ENCODE measurements around the gene PGD.

DNA sequence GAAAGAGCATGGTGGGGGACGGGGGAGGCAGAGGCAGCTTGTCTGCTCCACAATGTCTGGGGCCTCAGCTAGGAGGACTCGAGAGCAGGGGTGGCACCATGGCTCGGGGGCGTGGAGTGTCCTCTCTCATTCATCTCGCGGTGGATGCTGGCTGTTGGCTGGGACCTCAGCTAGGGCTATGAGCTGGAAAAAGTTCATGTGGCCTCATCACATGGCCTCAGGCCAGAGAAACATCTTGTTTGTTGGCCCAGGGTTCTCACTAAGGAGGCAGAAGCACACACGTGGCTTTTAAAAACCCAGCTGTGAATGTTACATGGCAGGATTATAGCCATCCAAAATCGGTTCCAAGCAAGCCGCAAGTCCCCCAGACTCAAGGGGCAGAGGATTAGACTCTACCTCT lies 25.2 kb downstream of the PGD start:
- TF ChIP-seq POLR2AphosphoS5 (IDR thresholded peaks at IDR 0.05): no peak
- TF ChIP-seq, protein P1, sequence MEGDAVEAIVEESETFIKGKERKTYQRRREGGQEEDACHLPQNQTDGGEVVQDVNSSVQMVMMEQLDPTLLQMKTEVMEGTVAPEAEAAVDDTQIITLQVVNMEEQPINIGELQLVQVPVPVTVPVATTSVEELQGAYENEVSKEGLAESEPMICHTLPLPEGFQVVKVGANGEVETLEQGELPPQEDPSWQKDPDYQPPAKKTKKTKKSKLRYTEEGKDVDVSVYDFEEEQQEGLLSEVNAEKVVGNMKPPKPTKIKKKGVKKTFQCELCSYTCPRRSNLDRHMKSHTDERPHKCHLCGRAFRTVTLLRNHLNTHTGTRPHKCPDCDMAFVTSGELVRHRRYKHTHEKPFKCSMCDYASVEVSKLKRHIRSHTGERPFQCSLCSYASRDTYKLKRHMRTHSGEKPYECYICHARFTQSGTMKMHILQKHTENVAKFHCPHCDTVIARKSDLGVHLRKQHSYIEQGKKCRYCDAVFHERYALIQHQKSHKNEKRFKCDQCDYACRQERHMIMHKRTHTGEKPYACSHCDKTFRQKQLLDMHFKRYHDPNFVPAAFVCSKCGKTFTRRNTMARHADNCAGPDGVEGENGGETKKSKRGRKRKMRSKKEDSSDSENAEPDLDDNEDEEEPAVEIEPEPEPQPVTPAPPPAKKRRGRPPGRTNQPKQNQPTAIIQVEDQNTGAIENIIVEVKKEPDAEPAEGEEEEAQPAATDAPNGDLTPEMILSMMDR (IDR thresholded peaks at IDR 0.05): no peak
- TF ChIP-seq POLR2A (IDR thresholded peaks at IDR 0.05): no peak

All from sigmoid colon (tissue), 4 donors.